Panc1 (cell line): ENCODE measurements around the gene FAM184B. TPM values are rescaled to one million over a fixed set of nuclear protein-coding genes. Genes with fewer than 3 reads are reported as not detected.

Experiments used
- ATAC-seq: fragments of 200-7000 bp; cut with Tn5 transposase; 2 replicates; pipeline ENCODE4 v1.9.1; 2020; ENCODE audit warnings: mild to moderate bottlenecking, moderate library complexity
- BruUV-seq: library from RNA; stranded (reverse); fragments of 400-500 nt; replicated peaks from 2 replicates; lab custom pipeline; 2021; lab: Mats Ljungman, UMichigan
- CTCF ChIA-PET: fragments of 300-600 bp; sonication (Branson Sonifier 250); formaldehyde crosslinking; loops from one replicate; lab custom pipeline; 2022; ENCODE audit warnings: antibody characterized with exemption; lab: Charles Lee
- POLR2A ChIA-PET: fragments of 300-600 bp; sonication (Branson Sonifier 250); formaldehyde crosslinking; loops from one replicate; lab custom pipeline; 2022; ENCODE audit warnings: antibody characterized with exemption; lab: Charles Lee
- DNase-seq: peaks from one replicate; pipeline ENCODE4 v3.0.0-alpha.2; 2010; ENCODE audit warnings: low read depth, low spot score
- H3K27ac ChIP-seq: 2 replicates; pipeline ENCODE4 v1.5.1; 2011; ENCODE audit warnings: mild to moderate bottlenecking, low read length, inconsistent platforms
- H3K27me3 ChIP-seq: fragments of 200-500 bp; sonication (Bioruptor generic); 2 replicates; pipeline ENCODE4 v1.6.0; 2014; ENCODE audit warnings: low read length, inconsistent platforms; ENCODE audit not compliant: control insufficient read depth, insufficient read depth
- H3K36me3 ChIP-seq: fragments of 200-500 bp; sonication (Bioruptor generic); 2 replicates; pipeline ENCODE4 v1.5.1; 2014; ENCODE audit warnings: inconsistent platforms, mild to moderate bottlenecking, low read length, moderate library complexity; ENCODE audit not compliant: control insufficient read depth, insufficient read depth
- H3K4me1 ChIP-seq: 2 replicates; pipeline ENCODE4 v1.5.1; 2011; ENCODE audit warnings: inconsistent platforms, mild to moderate bottlenecking, low read length, moderate library complexity; ENCODE audit not compliant: control insufficient read depth, insufficient read depth
- H3K4me3 ChIP-seq, 2 experiments: 2 replicates each; pipeline ENCODE4 v1.5.1; 2011 to 2012; ENCODE audit warnings: low read depth in 2 of 2, low read length in 2 of 2, mild to moderate bottlenecking in 2 of 2, inconsistent platforms in 1 of 2, moderate library complexity in 1 of 2
- H3K9me3 ChIP-seq: fragments of 200-500 bp; sonication (Bioruptor generic); 2 replicates; pipeline ENCODE4 v1.5.1; 2014; ENCODE audit warnings: low read depth, mild to moderate bottlenecking, inconsistent platforms, low read length, moderate library complexity; ENCODE audit not compliant: control insufficient read depth, insufficient read depth
- POLR2AphosphoS5 ChIP-seq: IDR thresholded peaks from 2 replicates; pipeline ENCODE4 v1.6.1; 2012; ENCODE audit warnings: mild to moderate bottlenecking, low read depth, low read length, moderate library complexity
- SIN3A ChIP-seq: IDR thresholded peaks from 2 replicates; pipeline ENCODE4 v1.6.1; 2012; ENCODE audit warnings: low read depth, mild to moderate bottlenecking, low read length, moderate library complexity, borderline replicate concordance; ENCODE audit not compliant: insufficient read depth
- TCF7L2 ChIP-seq: IDR thresholded peaks from 2 replicates; pipeline ENCODE4 v1.6.1; 2011; ENCODE audit warnings: mild to moderate bottlenecking, low read depth, low read length, inconsistent platforms
- in situ Hi-C: cut with HindIII; loops from 2 replicates; pipeline ENCODE4 v1.10.0; 2016; ENCODE audit warnings: low sequenced_read_pairs, low pct_unique_long_range_greater_than_20kb
- intact Hi-C: fragments of 100-400 bp; cut with micrococcal nuclease; formaldehyde crosslinking; loops from one replicate; pipeline ENCODE4 v1.10.0; 2022; ENCODE audit not compliant: unreplicated experiment
- total RNA-seq: library from RNA; stranded (reverse); gene quantifications from one replicate; pipeline ENCODE4 v1.2.1, GENCODE V29; 2021; ENCODE audit not compliant: unreplicated experiment
- TF ChIP-seq, protein P1 (sequence below): fragments of 450-650 bp; IDR thresholded peaks from 2 replicates; pipeline ENCODE4 v1.5.1; 2017; ENCODE audit warnings: mild to moderate bottlenecking
- TF ChIP-seq, protein P2 (sequence below), 2 experiments: IDR thresholded peaks; 2 replicates each; pipeline ENCODE4 v1.6.1; 2011 to 2012; ENCODE audit warnings: low read depth in 2 of 2, control low read depth in 1 of 2, low read length in 1 of 2, mild to moderate bottlenecking in 1 of 2, moderate library complexity in 1 of 2; ENCODE audit not compliant: insufficient read depth in 1 of 2

The FAM184B gene
- total RNA-seq, 1 experiment from 2014 or later = 0.03 TPM

DNA sequence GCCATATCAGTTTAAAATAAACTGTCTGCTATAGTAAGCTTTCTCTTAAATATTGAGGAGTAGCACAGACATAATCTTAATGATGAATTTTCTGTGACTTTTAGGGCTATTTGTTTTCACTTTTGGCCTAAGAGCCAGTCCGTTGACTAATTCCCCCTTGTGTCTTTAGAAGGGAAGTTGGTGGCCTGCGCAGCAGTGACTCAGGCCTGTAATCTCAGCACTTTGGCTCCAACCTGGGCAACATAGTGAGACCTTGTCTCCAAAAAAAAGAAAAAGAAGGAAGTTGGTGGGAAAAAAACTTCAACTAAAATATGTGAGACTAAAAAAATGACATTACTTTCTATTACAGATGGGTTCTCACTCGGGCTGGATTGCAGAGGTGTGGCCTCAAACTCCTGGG is 32.7 kb upstream of the FAM184B start:
- H3K27ac ChIP-seq = peak overlapping the region; percentile 79
- intact Hi-C loops = no loop called here
- in situ Hi-C loops = no loop called here

DNA sequence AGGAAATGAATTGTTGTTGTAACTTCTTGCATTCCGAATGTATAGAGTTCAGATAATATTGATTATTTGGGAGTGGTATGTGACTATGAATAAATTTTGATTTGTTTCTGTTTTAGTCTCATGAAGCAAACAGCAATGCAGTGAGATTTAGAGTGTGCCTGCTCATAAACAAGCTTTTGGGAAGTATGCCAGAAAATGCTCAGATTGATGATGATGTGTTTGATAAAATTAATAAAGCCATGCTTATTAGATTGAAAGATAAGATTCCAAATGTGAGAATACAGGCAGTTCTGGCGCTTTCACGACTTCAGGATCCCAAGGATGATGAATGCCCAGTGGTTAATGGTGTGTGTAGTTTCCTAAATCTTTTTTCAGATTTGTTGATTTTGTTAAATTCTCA is 31.4 kb upstream of the FAM184B start:
- Histone ChIP-seq H3K9me3 (no peaks in the 10 kb centered on the region), H3K4me3 (peak overlapping the region; percentile 69 to 89), H3K4me1 (peaks cover 5% of the 10 kb centered on the region), H3K27ac (peak overlapping the region; percentile 93), H3K36me3 (peaks cover 9% of the 10 kb centered on the region), H3K27me3 (no peaks in the 10 kb centered on the region)
- in situ Hi-C loops (no loop called here), intact Hi-C loops (no loop called here)
- no peak for TF ChIP-seq SIN3A
- TF ChIP-seq TCF7L2 = no peak
- TF ChIP-seq POLR2AphosphoS5 = no peak
- TF ChIP-seq, protein P1, sequence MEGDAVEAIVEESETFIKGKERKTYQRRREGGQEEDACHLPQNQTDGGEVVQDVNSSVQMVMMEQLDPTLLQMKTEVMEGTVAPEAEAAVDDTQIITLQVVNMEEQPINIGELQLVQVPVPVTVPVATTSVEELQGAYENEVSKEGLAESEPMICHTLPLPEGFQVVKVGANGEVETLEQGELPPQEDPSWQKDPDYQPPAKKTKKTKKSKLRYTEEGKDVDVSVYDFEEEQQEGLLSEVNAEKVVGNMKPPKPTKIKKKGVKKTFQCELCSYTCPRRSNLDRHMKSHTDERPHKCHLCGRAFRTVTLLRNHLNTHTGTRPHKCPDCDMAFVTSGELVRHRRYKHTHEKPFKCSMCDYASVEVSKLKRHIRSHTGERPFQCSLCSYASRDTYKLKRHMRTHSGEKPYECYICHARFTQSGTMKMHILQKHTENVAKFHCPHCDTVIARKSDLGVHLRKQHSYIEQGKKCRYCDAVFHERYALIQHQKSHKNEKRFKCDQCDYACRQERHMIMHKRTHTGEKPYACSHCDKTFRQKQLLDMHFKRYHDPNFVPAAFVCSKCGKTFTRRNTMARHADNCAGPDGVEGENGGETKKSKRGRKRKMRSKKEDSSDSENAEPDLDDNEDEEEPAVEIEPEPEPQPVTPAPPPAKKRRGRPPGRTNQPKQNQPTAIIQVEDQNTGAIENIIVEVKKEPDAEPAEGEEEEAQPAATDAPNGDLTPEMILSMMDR = no peak
- TF ChIP-seq, protein P2, sequence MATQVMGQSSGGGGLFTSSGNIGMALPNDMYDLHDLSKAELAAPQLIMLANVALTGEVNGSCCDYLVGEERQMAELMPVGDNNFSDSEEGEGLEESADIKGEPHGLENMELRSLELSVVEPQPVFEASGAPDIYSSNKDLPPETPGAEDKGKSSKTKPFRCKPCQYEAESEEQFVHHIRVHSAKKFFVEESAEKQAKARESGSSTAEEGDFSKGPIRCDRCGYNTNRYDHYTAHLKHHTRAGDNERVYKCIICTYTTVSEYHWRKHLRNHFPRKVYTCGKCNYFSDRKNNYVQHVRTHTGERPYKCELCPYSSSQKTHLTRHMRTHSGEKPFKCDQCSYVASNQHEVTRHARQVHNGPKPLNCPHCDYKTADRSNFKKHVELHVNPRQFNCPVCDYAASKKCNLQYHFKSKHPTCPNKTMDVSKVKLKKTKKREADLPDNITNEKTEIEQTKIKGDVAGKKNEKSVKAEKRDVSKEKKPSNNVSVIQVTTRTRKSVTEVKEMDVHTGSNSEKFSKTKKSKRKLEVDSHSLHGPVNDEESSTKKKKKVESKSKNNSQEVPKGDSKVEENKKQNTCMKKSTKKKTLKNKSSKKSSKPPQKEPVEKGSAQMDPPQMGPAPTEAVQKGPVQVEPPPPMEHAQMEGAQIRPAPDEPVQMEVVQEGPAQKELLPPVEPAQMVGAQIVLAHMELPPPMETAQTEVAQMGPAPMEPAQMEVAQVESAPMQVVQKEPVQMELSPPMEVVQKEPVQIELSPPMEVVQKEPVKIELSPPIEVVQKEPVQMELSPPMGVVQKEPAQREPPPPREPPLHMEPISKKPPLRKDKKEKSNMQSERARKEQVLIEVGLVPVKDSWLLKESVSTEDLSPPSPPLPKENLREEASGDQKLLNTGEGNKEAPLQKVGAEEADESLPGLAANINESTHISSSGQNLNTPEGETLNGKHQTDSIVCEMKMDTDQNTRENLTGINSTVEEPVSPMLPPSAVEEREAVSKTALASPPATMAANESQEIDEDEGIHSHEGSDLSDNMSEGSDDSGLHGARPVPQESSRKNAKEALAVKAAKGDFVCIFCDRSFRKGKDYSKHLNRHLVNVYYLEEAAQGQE (IDR thresholded peaks at IDR 0.05; ENCODE audit: insufficient read depth in 1 of 2, low read depth in 2 of 2, low read length in 1 of 2) = no peak
- ChIA-PET POLR2A (no interaction called here), CTCF (no interaction called here)
- BruUV-seq = no TSS peak
- ATAC-seq (no peak), DNase-seq (no peak)

More for the DNA sequence above, 32.7 kb upstream of the FAM184B start:
- CTCF ChIA-PET = no interaction called here
- TF ChIP-seq, protein P2 (IDR thresholded peaks at IDR 0.05; ENCODE audit: insufficient read depth in 1 of 2, low read depth in 2 of 2, low read length in 1 of 2) = no peak
- no peak for TF ChIP-seq SIN3A
- TF ChIP-seq TCF7L2 = no peak
- no peak for TF ChIP-seq POLR2AphosphoS5
- TF ChIP-seq, protein P1 = no peak
- Histone ChIP-seq H3K4me1 (no peaks in the 10 kb centered on the region; the same call in 1 of the 2 replicates), H3K27me3 (no peaks in the 10 kb centered on the region), H3K9me3 (no peaks in the 10 kb centered on the region), H3K36me3 (peaks cover 14% of the 10 kb centered on the region), H3K4me3 (0 out of 4 replicates have a peak overlapping the region, but pooled peaks of 1 of the 2 experiments have one; percentile 14)
- BruUV-seq = no TSS peak
- DNase-seq (no peak), ATAC-seq (no peak)
- POLR2A ChIA-PET = no interaction called here
